SK-N-SH treated with all-trans-retinoic acid at 6 μM for 48 hours (cell line): ENCODE measurements around the gene SNX10.

Experiments used
- ATAC-seq: fragments of 200-7000 bp; cut with Tn5 transposase; 3 replicates; pipeline ENCODE4 v1.9.1; 2020; ENCODE audit warnings: mild to moderate bottlenecking, moderate library complexity
- ARNTL ChIP-seq: fragments of 450-650 bp; formaldehyde crosslinking; IDR thresholded peaks from 2 replicates; pipeline ENCODE4 v1.5.0; 2020; ENCODE audit warnings: low read depth, mild to moderate bottlenecking, moderate library complexity, borderline replicate concordance
- BACH2 ChIP-seq: fragments of 250-450 bp; sonication (Bioruptor Pico); IDR thresholded peaks from 2 replicates; pipeline ENCODE4 v1.9.0; 2021; ENCODE audit warnings: mild to moderate bottlenecking, borderline replicate concordance
- CSDC2 ChIP-seq: fragments of 250-450 bp; sonication (Bioruptor Pico); IDR thresholded peaks from 2 replicates; pipeline ENCODE4 v1.5.0; 2020; ENCODE audit warnings: mild to moderate bottlenecking, moderate library complexity
- GLIS3 ChIP-seq: fragments of 250-450 bp; sonication (Bioruptor Pico); IDR thresholded peaks from 2 replicates; pipeline ENCODE4 v1.5.0; 2020; ENCODE audit warnings: mild to moderate bottlenecking, moderate library complexity
- ISL1 ChIP-seq: fragments of 250-450 bp; sonication (Bioruptor Pico); IDR thresholded peaks from 2 replicates; pipeline ENCODE4 v2.1.2; 2022; ENCODE audit warnings: mild to moderate bottlenecking, moderate library complexity
- OSR1 ChIP-seq: fragments of 250-450 bp; sonication (Bioruptor Pico); IDR thresholded peaks from 2 replicates; pipeline ENCODE4 v1.8.0; 2022; ENCODE audit warnings: moderate library complexity, mild to moderate bottlenecking, inconsistent platforms
- PPARA ChIP-seq: fragments of 250-450 bp; sonication (Bioruptor Pico); IDR thresholded peaks from 2 replicates; pipeline ENCODE4 v1.5.0; 2020; ENCODE audit warnings: mild to moderate bottlenecking, borderline replicate concordance
- RARB ChIP-seq: fragments of 250-450 bp; sonication (Bioruptor Pico); IDR thresholded peaks from 2 replicates; pipeline ENCODE4 v1.8.0; 2021; ENCODE audit warnings: mild to moderate bottlenecking, moderate library complexity
- SNAI2 ChIP-seq: fragments of 250-450 bp; sonication (Bioruptor Pico); IDR thresholded peaks from 2 replicates; pipeline ENCODE4 v1.5.0; 2020; ENCODE audit warnings: mild to moderate bottlenecking, moderate library complexity
- TCF4 ChIP-seq: fragments of 250-450 bp; sonication (Bioruptor Pico); IDR thresholded peaks from 2 replicates; pipeline ENCODE4 v1.8.0; 2021; ENCODE audit warnings: mild to moderate bottlenecking, moderate library complexity, borderline replicate concordance
- TOX ChIP-seq: fragments of 250-450 bp; sonication (Bioruptor Pico); IDR thresholded peaks from 2 replicates; pipeline ENCODE4 v1.8.0; 2021; ENCODE audit warnings: mild to moderate bottlenecking, moderate library complexity, borderline replicate concordance
- ZC3H10 ChIP-seq: fragments of 250-450 bp; sonication (Bioruptor Pico); IDR thresholded peaks from 2 replicates; pipeline ENCODE4 v1.5.1; 2021; ENCODE audit warnings: mild to moderate bottlenecking, moderate library complexity
- ZFP3 ChIP-seq: fragments of 250-450 bp; sonication (Bioruptor Pico); IDR thresholded peaks from 2 replicates; pipeline ENCODE4 v1.5.0; 2020; ENCODE audit warnings: mild to moderate bottlenecking, moderate library complexity
- ZFP30 ChIP-seq: fragments of 450-650 bp; formaldehyde crosslinking; IDR thresholded peaks from 2 replicates; pipeline ENCODE4 v1.5.0; 2022; ENCODE audit warnings: mild to moderate bottlenecking, moderate library complexity
- ZNF565 ChIP-seq: fragments of 450-650 bp; formaldehyde crosslinking; conservative IDR thresholded peaks from 2 replicates; pipeline ENCODE4 v1.5.0; 2020; ENCODE audit warnings: low read depth, mild to moderate bottlenecking, moderate library complexity
- ZNF70 ChIP-seq: fragments of 450-650 bp; formaldehyde crosslinking; IDR thresholded peaks from 2 replicates; pipeline ENCODE4 v1.5.0; 2020; ENCODE audit warnings: mild to moderate bottlenecking, moderate library complexity
- ZNF8 ChIP-seq: fragments of 450-650 bp; formaldehyde crosslinking; IDR thresholded peaks from 2 replicates; pipeline ENCODE4 v1.5.0; 2020; ENCODE audit warnings: mild to moderate bottlenecking, moderate library complexity
- TF ChIP-seq, protein P1 (sequence below): fragments of 250-450 bp; sonication (Bioruptor Pico); IDR thresholded peaks from 2 replicates; pipeline ENCODE4 v1.8.0; 2020; ENCODE audit warnings: mild to moderate bottlenecking, moderate library complexity, borderline replicate concordance
- TF ChIP-seq, protein P2 (sequence below): fragments of 250-450 bp; sonication (Bioruptor Pico); IDR thresholded peaks from 2 replicates; pipeline ENCODE4 v1.8.0; 2021; ENCODE audit warnings: low read depth, mild to moderate bottlenecking, moderate library complexity, borderline replicate concordance
- TF ChIP-seq, protein P3 (sequence below): fragments of 250-450 bp; sonication (Bioruptor Pico); IDR thresholded peaks from 2 replicates; pipeline ENCODE4 v1.5.1; 2021; ENCODE audit warnings: mild to moderate bottlenecking, moderate library complexity
- TF ChIP-seq, protein P4 (sequence below): fragments of 250-450 bp; sonication (Bioruptor Pico); IDR thresholded peaks from 2 replicates; pipeline ENCODE4 v1.5.0; 2020; ENCODE audit warnings: mild to moderate bottlenecking, moderate library complexity
- TF ChIP-seq, protein P5 (sequence below): fragments of 250-450 bp; sonication (Bioruptor Pico); IDR thresholded peaks from 2 replicates; pipeline ENCODE4 v1.5.1; 2020; ENCODE audit warnings: low read depth, mild to moderate bottlenecking, moderate library complexity

Gene SNX10

DNA sequence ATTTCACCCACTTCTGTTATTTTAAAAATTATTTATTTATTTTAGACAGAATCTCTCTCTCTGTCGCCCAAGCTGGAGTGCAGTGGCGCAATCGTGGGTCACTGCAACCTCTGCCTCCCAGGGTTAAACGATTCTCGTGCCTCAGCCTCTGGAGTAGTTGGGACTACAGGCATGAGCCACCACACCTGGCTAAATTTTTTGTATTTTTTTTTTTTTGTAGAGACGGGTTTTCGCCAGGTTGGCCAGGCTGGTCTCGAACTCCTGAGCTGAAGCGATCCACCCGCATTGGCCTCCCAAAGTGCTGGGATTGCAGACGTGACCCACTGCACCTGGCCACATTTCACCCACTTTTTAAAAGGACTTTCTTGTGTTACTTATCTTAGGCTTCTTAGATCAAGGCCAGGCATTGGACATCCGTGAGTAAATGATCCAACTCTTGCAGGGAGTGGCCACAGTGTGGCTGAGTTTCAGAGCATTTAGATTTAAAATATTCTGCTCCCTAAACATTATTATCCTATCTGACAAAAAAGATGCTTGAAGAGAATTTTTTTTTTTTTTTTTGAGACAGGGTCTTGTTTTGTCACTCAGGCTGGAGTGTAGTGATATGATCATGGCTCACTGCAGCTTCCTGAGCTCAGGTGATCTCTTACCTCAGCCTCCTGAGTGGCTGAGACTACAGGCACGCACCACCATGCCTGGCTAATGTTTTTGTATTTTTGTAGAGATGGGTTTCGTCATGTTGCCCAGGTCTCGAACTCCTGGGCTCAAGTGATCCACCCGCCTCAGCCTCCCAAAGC, 14.4 kb downstream of the SNX10 start (continued):
- TF ChIP-seq, protein P1, sequence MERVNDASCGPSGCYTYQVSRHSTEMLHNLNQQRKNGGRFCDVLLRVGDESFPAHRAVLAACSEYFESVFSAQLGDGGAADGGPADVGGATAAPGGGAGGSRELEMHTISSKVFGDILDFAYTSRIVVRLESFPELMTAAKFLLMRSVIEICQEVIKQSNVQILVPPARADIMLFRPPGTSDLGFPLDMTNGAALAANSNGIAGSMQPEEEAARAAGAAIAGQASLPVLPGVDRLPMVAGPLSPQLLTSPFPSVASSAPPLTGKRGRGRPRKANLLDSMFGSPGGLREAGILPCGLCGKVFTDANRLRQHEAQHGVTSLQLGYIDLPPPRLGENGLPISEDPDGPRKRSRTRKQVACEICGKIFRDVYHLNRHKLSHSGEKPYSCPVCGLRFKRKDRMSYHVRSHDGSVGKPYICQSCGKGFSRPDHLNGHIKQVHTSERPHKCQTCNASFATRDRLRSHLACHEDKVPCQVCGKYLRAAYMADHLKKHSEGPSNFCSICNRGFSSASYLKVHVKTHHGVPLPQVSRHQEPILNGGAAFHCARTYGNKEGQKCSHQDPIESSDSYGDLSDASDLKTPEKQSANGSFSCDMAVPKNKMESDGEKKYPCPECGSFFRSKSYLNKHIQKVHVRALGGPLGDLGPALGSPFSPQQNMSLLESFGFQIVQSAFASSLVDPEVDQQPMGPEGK (CRISPR knock-in tag): no peak
- TF ChIP-seq ARNTL (CRISPR knock-in tag) (no peak), SNAI2 (no peak), GLIS3 (no peak), BACH2 (CRISPR knock-in tag) (no peak), ZC3H10 (no peak), ZNF70 (CRISPR knock-in tag) (no peak), ZFP30 (CRISPR knock-in tag) (no peak)
- TF ChIP-seq, all 23 proteins: peak for 0

DNA sequence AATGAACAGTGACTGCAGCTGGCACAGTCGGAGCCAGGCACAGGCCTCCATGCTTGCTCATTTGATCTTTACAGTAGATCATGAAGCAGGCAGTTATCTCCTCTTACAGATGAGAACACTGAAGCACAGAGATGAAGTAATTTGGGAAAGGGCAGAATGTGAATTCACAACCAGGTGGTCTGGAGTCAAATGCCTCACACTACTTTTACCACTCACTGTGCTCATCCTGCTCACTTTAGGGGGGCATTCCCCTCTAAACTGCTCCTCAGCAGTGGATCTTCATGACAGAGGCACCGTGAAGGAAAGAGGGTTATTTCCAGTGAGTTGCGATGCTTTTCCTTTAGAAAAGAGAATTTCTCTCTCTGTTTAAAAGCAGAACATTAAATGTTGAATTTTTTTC, 15.1 kb downstream of the SNX10 start:
- ATAC-seq: no peak
- TF ChIP-seq CSDC2 (CRISPR knock-in tag) (no peak), ZNF565 (CRISPR knock-in tag) (no peak), RARB (CRISPR knock-in tag) (no peak), ZFP3 (CRISPR knock-in tag) (no peak), TCF4 (no peak), ZNF70 (CRISPR knock-in tag) (no peak)
- TF ChIP-seq, protein P2, sequence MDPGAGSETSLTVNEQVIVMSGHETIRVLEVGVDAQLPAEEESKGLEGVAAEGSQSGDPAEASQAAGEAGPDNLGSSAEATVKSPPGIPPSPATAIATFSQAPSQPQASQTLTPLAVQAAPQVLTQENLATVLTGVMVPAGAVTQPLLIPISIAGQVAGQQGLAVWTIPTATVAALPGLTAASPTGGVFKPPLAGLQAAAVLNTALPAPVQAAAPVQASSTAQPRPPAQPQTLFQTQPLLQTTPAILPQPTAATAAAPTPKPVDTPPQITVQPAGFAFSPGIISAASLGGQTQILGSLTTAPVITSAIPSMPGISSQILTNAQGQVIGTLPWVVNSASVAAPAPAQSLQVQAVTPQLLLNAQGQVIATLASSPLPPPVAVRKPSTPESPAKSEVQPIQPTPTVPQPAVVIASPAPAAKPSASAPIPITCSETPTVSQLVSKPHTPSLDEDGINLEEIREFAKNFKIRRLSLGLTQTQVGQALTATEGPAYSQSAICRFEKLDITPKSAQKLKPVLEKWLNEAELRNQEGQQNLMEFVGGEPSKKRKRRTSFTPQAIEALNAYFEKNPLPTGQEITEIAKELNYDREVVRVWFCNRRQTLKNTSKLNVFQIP (CRISPR knock-in tag): no peak
- TF ChIP-seq, protein P3, sequence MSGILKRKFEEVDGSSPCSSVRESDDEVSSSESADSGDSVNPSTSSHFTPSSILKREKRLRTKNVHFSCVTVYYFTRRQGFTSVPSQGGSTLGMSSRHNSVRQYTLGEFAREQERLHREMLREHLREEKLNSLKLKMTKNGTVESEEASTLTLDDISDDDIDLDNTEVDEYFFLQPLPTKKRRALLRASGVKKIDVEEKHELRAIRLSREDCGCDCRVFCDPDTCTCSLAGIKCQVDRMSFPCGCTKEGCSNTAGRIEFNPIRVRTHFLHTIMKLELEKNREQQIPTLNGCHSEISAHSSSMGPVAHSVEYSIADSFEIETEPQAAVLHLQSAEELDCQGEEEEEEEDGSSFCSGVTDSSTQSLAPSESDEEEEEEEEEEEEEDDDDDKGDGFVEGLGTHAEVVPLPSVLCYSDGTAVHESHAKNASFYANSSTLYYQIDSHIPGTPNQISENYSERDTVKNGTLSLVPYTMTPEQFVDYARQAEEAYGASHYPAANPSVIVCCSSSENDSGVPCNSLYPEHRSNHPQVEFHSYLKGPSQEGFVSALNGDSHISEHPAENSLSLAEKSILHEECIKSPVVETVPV (CRISPR knock-in tag): no peak

DNA sequence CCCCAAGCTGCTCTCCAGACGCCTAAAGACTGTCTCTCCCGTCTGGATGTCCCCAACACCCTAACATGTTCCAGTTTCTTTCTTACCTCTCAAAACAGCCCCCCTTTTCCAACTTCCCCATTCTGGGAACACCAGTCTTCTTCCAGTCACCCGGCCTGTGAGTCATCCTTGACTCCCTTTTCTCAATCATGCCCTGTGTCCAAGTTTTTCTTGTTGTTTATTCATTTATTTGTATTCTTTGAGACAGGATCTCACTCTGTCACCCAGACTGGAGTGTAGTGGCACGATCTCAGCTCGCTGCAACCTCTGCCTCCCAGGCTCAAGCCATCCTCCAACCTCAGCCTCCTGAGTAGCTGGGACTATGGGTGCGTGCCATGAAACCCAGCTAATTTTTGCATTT, 15.6 kb downstream of the SNX10 start:
- TF ChIP-seq PPARA (CRISPR knock-in tag) (no peak), TCF4 (no peak), ZNF565 (CRISPR knock-in tag) (no peak), OSR1 (no peak), ZFP3 (CRISPR knock-in tag) (no peak), ZNF70 (CRISPR knock-in tag) (no peak), GLIS3 (no peak)
- TF ChIP-seq, protein P4, sequence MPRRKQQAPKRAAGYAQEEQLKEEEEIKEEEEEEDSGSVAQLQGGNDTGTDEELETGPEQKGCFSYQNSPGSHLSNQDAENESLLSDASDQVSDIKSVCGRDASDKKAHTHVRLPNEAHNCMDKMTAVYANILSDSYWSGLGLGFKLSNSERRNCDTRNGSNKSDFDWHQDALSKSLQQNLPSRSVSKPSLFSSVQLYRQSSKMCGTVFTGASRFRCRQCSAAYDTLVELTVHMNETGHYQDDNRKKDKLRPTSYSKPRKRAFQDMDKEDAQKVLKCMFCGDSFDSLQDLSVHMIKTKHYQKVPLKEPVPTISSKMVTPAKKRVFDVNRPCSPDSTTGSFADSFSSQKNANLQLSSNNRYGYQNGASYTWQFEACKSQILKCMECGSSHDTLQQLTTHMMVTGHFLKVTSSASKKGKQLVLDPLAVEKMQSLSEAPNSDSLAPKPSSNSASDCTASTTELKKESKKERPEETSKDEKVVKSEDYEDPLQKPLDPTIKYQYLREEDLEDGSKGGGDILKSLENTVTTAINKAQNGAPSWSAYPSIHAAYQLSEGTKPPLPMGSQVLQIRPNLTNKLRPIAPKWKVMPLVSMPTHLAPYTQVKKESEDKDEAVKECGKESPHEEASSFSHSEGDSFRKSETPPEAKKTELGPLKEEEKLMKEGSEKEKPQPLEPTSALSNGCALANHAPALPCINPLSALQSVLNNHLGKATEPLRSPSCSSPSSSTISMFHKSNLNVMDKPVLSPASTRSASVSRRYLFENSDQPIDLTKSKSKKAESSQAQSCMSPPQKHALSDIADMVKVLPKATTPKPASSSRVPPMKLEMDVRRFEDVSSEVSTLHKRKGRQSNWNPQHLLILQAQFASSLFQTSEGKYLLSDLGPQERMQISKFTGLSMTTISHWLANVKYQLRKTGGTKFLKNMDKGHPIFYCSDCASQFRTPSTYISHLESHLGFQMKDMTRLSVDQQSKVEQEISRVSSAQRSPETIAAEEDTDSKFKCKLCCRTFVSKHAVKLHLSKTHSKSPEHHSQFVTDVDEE (CRISPR knock-in tag): no peak
- ATAC-seq: no peak

DNA sequence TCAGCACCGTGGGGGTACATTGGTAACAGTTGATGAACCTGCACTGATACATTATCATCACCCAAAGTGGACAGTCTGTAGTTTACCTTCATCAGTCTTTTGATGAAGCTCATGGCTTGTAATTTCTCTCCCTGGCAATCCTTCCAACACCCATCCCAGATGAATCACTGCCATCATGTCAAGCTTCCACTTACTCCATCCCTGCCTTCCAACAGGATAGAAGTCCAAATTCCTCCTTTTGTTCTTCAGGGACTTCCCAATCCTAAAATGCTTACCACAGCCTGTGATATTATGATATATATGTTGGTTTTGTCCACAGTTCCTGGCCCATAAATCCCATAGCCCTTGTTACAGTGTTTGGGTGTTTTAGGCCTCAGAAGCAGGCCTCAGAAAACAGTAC, 16.1 kb downstream of the SNX10 start:
- no peak for ATAC-seq
- no peak for TF ChIP-seq ARNTL (CRISPR knock-in tag)
- TF ChIP-seq ISL1 (CRISPR knock-in tag): no peak
- TF ChIP-seq ZNF8 (CRISPR knock-in tag): no peak
- TF ChIP-seq OSR1: no peak
- no peak for TF ChIP-seq CSDC2 (CRISPR knock-in tag)
- TF ChIP-seq ZNF565 (CRISPR knock-in tag): no peak
- TF ChIP-seq SNAI2: no peak
- TF ChIP-seq TCF4: no peak
- TF ChIP-seq TOX (CRISPR knock-in tag): no peak
- no peak for TF ChIP-seq BACH2 (CRISPR knock-in tag)
- TF ChIP-seq, protein P5, sequence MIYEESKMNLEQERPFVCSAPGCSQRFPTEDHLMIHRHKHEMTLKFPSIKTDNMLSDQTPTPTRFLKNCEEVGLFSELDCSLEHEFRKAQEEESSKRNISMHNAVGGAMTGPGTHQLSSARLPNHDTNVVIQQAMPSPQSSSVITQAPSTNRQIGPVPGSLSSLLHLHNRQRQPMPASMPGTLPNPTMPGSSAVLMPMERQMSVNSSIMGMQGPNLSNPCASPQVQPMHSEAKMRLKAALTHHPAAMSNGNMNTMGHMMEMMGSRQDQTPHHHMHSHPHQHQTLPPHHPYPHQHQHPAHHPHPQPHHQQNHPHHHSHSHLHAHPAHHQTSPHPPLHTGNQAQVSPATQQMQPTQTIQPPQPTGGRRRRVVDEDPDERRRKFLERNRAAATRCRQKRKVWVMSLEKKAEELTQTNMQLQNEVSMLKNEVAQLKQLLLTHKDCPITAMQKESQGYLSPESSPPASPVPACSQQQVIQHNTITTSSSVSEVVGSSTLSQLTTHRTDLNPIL: no peak
- no peak for TF ChIP-seq ZFP30 (CRISPR knock-in tag)
- TF ChIP-seq, protein P3 (CRISPR knock-in tag): no peak
